Calu3 (cell line): ENCODE measurements around the gene IP6K1. TPM values are rescaled to one million over a fixed set of nuclear protein-coding genes. Genes with fewer than 3 reads are reported as not detected.

Experiments used
- BruUV-seq: library from RNA; stranded (reverse); fragments of 400-500 nt; replicated peaks from 2 replicates; lab custom pipeline; 2021; lab: Mats Ljungman, UMichigan
- CTCF ChIA-PET: fragments of 300-600 bp; sonication (Branson Sonifier 250); formaldehyde crosslinking; loops from one replicate; lab custom pipeline; 2022; ENCODE audit warnings: antibody characterized with exemption; lab: Charles Lee
- DNase-seq: peaks from one replicate; pipeline ENCODE4 v3.0.0; 2022
- H3K27ac Mint-ChIP-seq: one replicate; pipeline ENCODE4 v1.8.0; 2022; ENCODE audit warnings: mixed read lengths; ENCODE audit not compliant: unreplicated experiment
- H3K27me3 Mint-ChIP-seq: one replicate; pipeline ENCODE4 v1.8.0; 2022; ENCODE audit warnings: mixed read lengths; ENCODE audit not compliant: unreplicated experiment
- H3K36me3 Mint-ChIP-seq: one replicate; pipeline ENCODE4 v1.8.0; 2022; ENCODE audit warnings: mild to moderate bottlenecking, moderate library complexity, mixed read lengths; ENCODE audit not compliant: insufficient read depth, unreplicated experiment
- H3K4me1 Mint-ChIP-seq: one replicate; pipeline ENCODE4 v1.8.0; 2022; ENCODE audit warnings: mild to moderate bottlenecking, low read depth, mixed read lengths; ENCODE audit not compliant: unreplicated experiment
- H3K4me3 Mint-ChIP-seq: one replicate; pipeline ENCODE4 v1.8.0; 2022; ENCODE audit warnings: mild to moderate bottlenecking, low read depth, moderate library complexity, mixed read lengths; ENCODE audit not compliant: unreplicated experiment
- H3K9me3 Mint-ChIP-seq: one replicate; pipeline ENCODE4 v1.8.0; 2022; ENCODE audit warnings: low read depth, mixed read lengths; ENCODE audit not compliant: unreplicated experiment
- intact Hi-C: fragments of 100-400 bp; cut with micrococcal nuclease; formaldehyde crosslinking; loops from one replicate; pipeline ENCODE4 v1.10.0; 2022; ENCODE audit not compliant: unreplicated experiment
- total RNA-seq: library from RNA; stranded (reverse); gene quantifications from 2 replicates; pipeline ENCODE4 v1.2.3, GENCODE V29; 2022
- TF ChIP-seq, protein P1 (sequence below): fragments of 200-600 bp; IDR thresholded peaks from one replicate; pipeline ENCODE4 v1.8.0; 2022; ENCODE audit warnings: antibody characterized with exemption; ENCODE audit not compliant: unreplicated experiment

Gene IP6K1
- total RNA-seq, 1 experiment from 2014 or later, result 30.3 TPM

DNA sequence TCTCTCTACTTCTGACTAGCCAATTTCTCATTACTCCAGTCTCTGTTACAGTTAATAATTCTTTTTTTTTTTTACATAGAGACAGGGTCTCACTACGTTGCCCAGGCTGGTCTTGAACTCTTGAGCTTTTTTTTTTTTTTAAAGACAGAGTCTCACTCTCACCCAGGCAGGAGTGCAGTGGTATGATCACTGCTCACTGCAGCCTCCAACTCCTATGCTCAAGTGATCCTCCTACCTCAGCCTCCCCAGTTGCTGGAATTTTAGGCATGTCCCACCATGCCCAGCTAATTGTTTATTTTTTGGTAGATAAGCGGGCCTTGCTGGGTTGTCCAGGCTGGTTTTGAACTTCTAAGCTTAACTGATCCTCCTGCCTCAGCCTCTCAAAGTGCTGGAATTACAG is 13.6 kb downstream of the IP6K1 start:
- H3K4me1 Mint-ChIP-seq, result no peaks in the 10 kb centered on the region
- H3K9me3 Mint-ChIP-seq, result no peaks in the 10 kb centered on the region
- no peak overlapping the region for H3K4me3 Mint-ChIP-seq
- TF ChIP-seq, protein P1, sequence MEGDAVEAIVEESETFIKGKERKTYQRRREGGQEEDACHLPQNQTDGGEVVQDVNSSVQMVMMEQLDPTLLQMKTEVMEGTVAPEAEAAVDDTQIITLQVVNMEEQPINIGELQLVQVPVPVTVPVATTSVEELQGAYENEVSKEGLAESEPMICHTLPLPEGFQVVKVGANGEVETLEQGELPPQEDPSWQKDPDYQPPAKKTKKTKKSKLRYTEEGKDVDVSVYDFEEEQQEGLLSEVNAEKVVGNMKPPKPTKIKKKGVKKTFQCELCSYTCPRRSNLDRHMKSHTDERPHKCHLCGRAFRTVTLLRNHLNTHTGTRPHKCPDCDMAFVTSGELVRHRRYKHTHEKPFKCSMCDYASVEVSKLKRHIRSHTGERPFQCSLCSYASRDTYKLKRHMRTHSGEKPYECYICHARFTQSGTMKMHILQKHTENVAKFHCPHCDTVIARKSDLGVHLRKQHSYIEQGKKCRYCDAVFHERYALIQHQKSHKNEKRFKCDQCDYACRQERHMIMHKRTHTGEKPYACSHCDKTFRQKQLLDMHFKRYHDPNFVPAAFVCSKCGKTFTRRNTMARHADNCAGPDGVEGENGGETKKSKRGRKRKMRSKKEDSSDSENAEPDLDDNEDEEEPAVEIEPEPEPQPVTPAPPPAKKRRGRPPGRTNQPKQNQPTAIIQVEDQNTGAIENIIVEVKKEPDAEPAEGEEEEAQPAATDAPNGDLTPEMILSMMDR, result no peak
- DNase-seq, result no peak
- no peak overlapping the region for H3K27ac Mint-ChIP-seq
- H3K36me3 Mint-ChIP-seq, result no peaks in the 10 kb centered on the region
- CTCF ChIA-PET, result interaction anchor here (0.6 kb wide), 1 partner anchor 1756 kb away, joined by 4 read pairs; the partner anchor contains the start of gene MAP4
- H3K27me3 Mint-ChIP-seq, result no peaks in the 10 kb centered on the region
- intact Hi-C loops, result no loop called here
- no TSS peak for BruUV-seq

DNA sequence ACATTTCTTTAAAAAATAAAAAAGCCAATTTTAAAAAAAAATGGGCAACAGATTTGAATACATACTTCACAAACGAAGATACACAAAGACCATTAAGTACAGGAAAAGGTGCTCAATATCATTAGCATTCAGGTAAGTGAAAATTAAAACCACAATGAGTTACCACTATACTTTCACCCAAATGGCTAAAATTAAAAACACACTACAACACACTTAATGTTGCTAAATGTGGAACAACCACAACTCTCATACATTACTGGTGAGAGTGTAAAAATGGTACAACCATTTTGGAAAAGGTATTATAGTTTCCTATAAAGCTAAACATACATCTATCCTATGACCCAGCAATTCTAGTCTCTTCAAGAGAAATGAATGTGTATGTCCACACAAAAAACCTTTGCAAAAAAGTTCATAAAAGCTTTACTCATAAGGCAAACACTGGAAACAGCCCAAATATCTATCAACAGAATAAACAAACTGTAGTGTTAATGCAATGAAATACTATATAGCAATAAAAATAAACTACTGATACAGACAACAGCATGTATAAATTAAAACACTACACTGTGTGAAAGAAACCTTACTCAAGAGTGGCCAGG is 14.9 kb downstream of the IP6K1 start:
- BruUV-seq, result no TSS peak
- Mint-ChIP-seq H3K27ac (no peak overlapping the region), H3K4me3 (no peak overlapping the region), H3K4me1 (no peaks in the 10 kb centered on the region), H3K9me3 (no peaks in the 10 kb centered on the region), H3K36me3 (no peaks in the 10 kb centered on the region), H3K27me3 (no peaks in the 10 kb centered on the region)
- intact Hi-C loops, result no loop called here
- CTCF ChIA-PET, result no interaction called here
- TF ChIP-seq, protein P1, result no peak
- no peak for DNase-seq

DNA sequence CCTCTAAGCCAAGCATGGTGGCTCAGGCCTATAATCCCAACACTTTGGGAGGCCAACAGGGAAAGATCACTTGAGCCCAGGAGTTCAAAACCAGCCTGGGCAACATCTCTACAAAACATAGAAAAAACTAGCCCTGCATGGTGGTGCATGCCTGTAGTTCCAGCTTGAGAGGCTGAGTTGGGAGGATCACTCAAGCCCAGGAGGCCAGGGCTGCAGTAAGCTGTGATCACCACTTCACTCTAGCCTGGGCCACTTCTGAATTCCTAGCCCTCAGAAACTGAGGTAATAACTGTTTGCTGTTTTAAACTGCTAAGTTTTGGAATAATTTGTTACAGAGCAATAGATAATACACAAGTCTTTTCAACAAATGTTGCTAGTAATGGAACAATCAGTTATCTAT is 16.4 kb downstream of the IP6K1 start:
- TF ChIP-seq, protein P1, result no peak
- no peaks in the 10 kb centered on the region for H3K27me3 Mint-ChIP-seq

DNA sequence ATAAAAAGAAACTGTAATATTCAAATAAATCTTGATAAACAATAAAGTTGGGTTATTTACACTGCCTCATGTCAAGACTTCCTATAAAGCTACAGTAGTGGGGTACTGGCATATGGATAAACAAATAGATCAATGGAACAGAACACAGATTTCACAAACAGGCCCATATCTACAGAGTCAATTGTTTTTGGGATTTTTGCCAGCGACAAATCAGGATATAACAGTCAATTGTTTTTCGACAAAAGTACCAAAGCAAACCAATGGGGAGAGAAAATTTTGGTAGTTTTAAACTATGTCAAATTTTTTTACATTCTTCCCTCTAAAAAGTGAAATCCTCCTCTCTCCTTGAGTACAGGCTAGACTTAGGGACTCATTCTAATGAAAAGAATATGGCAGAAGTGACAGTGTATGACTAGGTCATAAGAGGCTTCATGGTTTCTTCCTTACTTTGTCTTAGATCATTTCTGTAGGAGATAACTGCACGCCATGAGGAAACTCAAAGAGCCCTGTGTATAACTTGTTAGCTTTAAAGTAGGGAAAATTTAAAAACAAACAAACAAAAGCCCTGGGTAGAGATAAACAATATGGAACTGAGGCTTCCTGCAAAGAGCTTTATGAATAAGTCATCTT is 16.9 kb downstream of the IP6K1 start:
- Mint-ChIP-seq H3K4me3 (no peak overlapping the region), H3K36me3 (no peaks in the 10 kb centered on the region), H3K27ac (no peak overlapping the region), H3K9me3 (no peaks in the 10 kb centered on the region), H3K27me3 (no peaks in the 10 kb centered on the region), H3K4me1 (no peaks in the 10 kb centered on the region)
- no TSS peak for BruUV-seq
- DNase-seq, result no peak
- TF ChIP-seq, protein P1, result no peak
- intact Hi-C loops, result no loop called here
- CTCF ChIA-PET, result no interaction called here

More for the DNA sequence above, 16.4 kb downstream of the IP6K1 start:
- Mint-ChIP-seq H3K9me3 (no peaks in the 10 kb centered on the region), H3K27ac (no peak overlapping the region), H3K4me3 (no peak overlapping the region), H3K4me1 (no peaks in the 10 kb centered on the region), H3K36me3 (no peaks in the 10 kb centered on the region)
- no TSS peak for BruUV-seq
- DNase-seq, result no peak
- CTCF ChIA-PET, result no interaction called here
- intact Hi-C loops, result no loop called here
